ENCODE data around the gene DYNC1LI1. TPM values are rescaled to one million over a fixed set of nuclear protein-coding genes. Genes with fewer than 3 reads are reported as not detected.

The DYNC1LI1 gene
- total and polyA plus RNA-seq, 2 donors (not counting 1 experiment from before 2014, with no cell fraction given) = 15.0 to 38.8 TPM

GRCh38 chr3:32613183-32613582 lies 42.5 kb upstream of the DYNC1LI1 start:
- Histone ChIP-seq H3K9ac (ENCODE audit: low read length) (no peak overlapping the region), H3K27ac (ENCODE audit: low read length in 2 of 2) (no peak overlapping the region), H3K79me2 (ENCODE audit: control insufficient read depth, insufficient read depth, low read length) (no peaks in the 10 kb centered on the region), H4K20me1 (ENCODE audit: control insufficient read depth, insufficient read depth, low read length, poor library complexity, severe bottlenecking) (no peaks in the 10 kb centered on the region), H2AFZ (ENCODE audit: insufficient read depth, low read depth, low read length, poor library complexity, severe bottlenecking) (no peak overlapping the region), H3K4me3 (ENCODE audit: control extremely low read depth in 1 of 5, extremely low read depth in 1 of 5, insufficient read depth in 1 of 5, low read depth in 2 of 5, low read length in 4 of 5) (no peak overlapping the region), H3K9me3 (ENCODE audit: control extremely low read depth in 1 of 3, control insufficient read depth in 2 of 3, insufficient read depth in 1 of 3, low read length in 2 of 3) (no peaks in the 10 kb centered on the region), H3K4me2 (replicated peaks; ENCODE audit: low read depth, low read length, poor library complexity, severe bottlenecking) (no peak overlapping the region), H3K36me3 (replicated peaks in 1 of 2; ENCODE audit: control extremely low read depth in 1 of 2, control insufficient read depth in 1 of 2, extremely low read depth in 1 of 2, insufficient read depth in 2 of 2, low read length in 1 of 2) (no peaks in the 10 kb centered on the region), H3K4me1 (ENCODE audit: control insufficient read depth in 2 of 2, insufficient read depth in 2 of 2, low read length in 2 of 2) (no peaks in the 10 kb centered on the region), H3K27me3 (replicated peaks in 1 of 4; ENCODE audit: control extremely low read depth in 1 of 4, control insufficient read depth in 3 of 4, insufficient read depth in 4 of 4, low read length in 3 of 4) (no peaks in the 10 kb centered on the region)
- ChIA-PET POLR2A (no interaction called here), CTCF (no interaction called here)
- H3K27ac Mint-ChIP-seq = no peak overlapping the region
- intact Hi-C loops (cut with micrococcal nuclease) = no loop called here
- no peaks in the 10 kb centered on the region for H3K4me1 Mint-ChIP-seq
- no peak for ATAC-seq (ENCODE audit: low read depth)
- no peak for TF ChIP-seq EZH2 (IDR thresholded peaks at IDR 0.05; ENCODE audit: borderline replicate concordance, insufficient read depth, low read depth, low read length, poor library complexity, severe bottlenecking)
- no peak for TF ChIP-seq CTCF (IDR thresholded peaks at IDR 0.05)
- H3K27me3 Mint-ChIP-seq = peaks cover 20% of the 10 kb centered on the region
- DNase-seq = no peak
- 83% methylated on average over 2 of the region's 4 CpGs for WGBS (ENCODE audit: insufficient coverage)
- no peaks in the 10 kb centered on the region for H3K9me3 Mint-ChIP-seq (ENCODE audit: insufficient read depth)
- no peak overlapping the region for H3K4me3 Mint-ChIP-seq

GRCh38 chr3:32612547-32612946 lies 41.9 kb upstream of the DYNC1LI1 start:
- H3K27ac Mint-ChIP-seq = no peak overlapping the region
- TF ChIP-seq CTCF (IDR thresholded peaks at IDR 0.05) (no peak), EZH2 (IDR thresholded peaks at IDR 0.05; ENCODE audit: borderline replicate concordance, insufficient read depth, low read depth, low read length, poor library complexity, severe bottlenecking) (no peak)
- no peaks in the 10 kb centered on the region for H3K4me1 Mint-ChIP-seq

More at GRCh38 chr3:32612547-32612946, 41.9 kb upstream of the DYNC1LI1 start:
- Histone ChIP-seq H3K4me2 (replicated peaks; ENCODE audit: low read depth, low read length, poor library complexity, severe bottlenecking) (no peak overlapping the region), H3K27ac (ENCODE audit: low read length in 2 of 2) (no peak overlapping the region), H2AFZ (ENCODE audit: insufficient read depth, low read depth, low read length, poor library complexity, severe bottlenecking) (no peak overlapping the region), H3K9ac (ENCODE audit: low read length) (no peak overlapping the region), H3K9me3 (ENCODE audit: control extremely low read depth in 1 of 3, control insufficient read depth in 2 of 3, insufficient read depth in 1 of 3, low read length in 2 of 3) (no peaks in the 10 kb centered on the region), H3K79me2 (ENCODE audit: control insufficient read depth, insufficient read depth, low read length) (no peaks in the 10 kb centered on the region), H3K36me3 (replicated peaks in 1 of 2; ENCODE audit: control extremely low read depth in 1 of 2, control insufficient read depth in 1 of 2, extremely low read depth in 1 of 2, insufficient read depth in 2 of 2, low read length in 1 of 2) (no peaks in the 10 kb centered on the region), H4K20me1 (ENCODE audit: control insufficient read depth, insufficient read depth, low read length, poor library complexity, severe bottlenecking) (no peaks in the 10 kb centered on the region), H3K4me1 (ENCODE audit: control insufficient read depth in 2 of 2, insufficient read depth in 2 of 2, low read length in 2 of 2) (no peaks in the 10 kb centered on the region), H3K27me3 (replicated peaks in 1 of 4; ENCODE audit: control extremely low read depth in 1 of 4, control insufficient read depth in 3 of 4, insufficient read depth in 4 of 4, low read length in 3 of 4) (no peaks in the 10 kb centered on the region), H3K4me3 (ENCODE audit: control extremely low read depth in 1 of 5, extremely low read depth in 1 of 5, insufficient read depth in 1 of 5, low read depth in 2 of 5, low read length in 4 of 5) (no peak overlapping the region)
- intact Hi-C loops (cut with micrococcal nuclease) = no loop called here
- 100% methylated on average over 1 of the region's 1 CpG for WGBS (ENCODE audit: insufficient coverage)
- DNase-seq (no peak), ATAC-seq (ENCODE audit: low read depth) (no peak)
- no peak overlapping the region for H3K4me3 Mint-ChIP-seq
- CTCF ChIA-PET = no interaction called here
- POLR2A ChIA-PET = no interaction called here
- H3K27me3 Mint-ChIP-seq = peaks cover 20% of the 10 kb centered on the region
- H3K9me3 Mint-ChIP-seq (ENCODE audit: insufficient read depth) = no peaks in the 10 kb centered on the region

Measured in B cell (primary cell).